Endometrium (tissue), 2 donors: Measurements from ENCODE around the gene SCLY.
"Not testable (repeated sequence)": the region's sequence is repeated elsewhere in the genome, so short reads cannot be mapped to it uniquely, and the experiment has no call there.

ENCODE experiments used
- FAIRE-seq: peaks from 2 replicates; lab custom pipeline; 2012; peaks lifted over from hg19 to GRCh38; lab: Jason Lieb, UNC
- donor health status: control.
- donor health status: control.

The SCLY gene

GRCh38 chr2:238113611-238114010 is 52.8 kb downstream of the SCLY start:
- no peak for FAIRE-seq

- no peak for FAIRE-seq
These were observed 53.6 kb downstream of the SCLY start for GRCh38 chr2:238114331-238114841.

- no peak for FAIRE-seq
These were observed 54.3 kb downstream of the SCLY start for GRCh38 chr2:238114851-238115660.

GRCh38 chr2:238115709-238116108 is 54.9 kb downstream of the SCLY start:
- not testable (repeated sequence) for FAIRE-seq

- no peak for FAIRE-seq
These were observed 55.7 kb downstream of the SCLY start for GRCh38 chr2:238116298-238117198.

- FAIRE-seq = no peak
These were observed 56.7 kb downstream of the SCLY start for GRCh38 chr2:238117199-238118154.

GRCh38 chr2:238119756-238120462 is 59.1 kb downstream of the SCLY start:
- FAIRE-seq = no peak

- no peak for FAIRE-seq
These were observed 59.9 kb downstream of the SCLY start for GRCh38 chr2:238120463-238121298.

GRCh38 chr2:238121511-238122286 is 60.9 kb downstream of the SCLY start:
- no peak for FAIRE-seq

- no peak for FAIRE-seq
These were observed 61.8 kb downstream of the SCLY start for GRCh38 chr2:238122287-238123217.

- no peak for FAIRE-seq
These were observed 62.6 kb downstream of the SCLY start for GRCh38 chr2:238123218-238123971.

GRCh38 chr2:238123991-238124470 is 63.2 kb downstream of the SCLY start:
- FAIRE-seq = no peak

GRCh38 chr2:238124488-238125126 is 63.8 kb downstream of the SCLY start:
- FAIRE-seq = no peak

- FAIRE-seq = no peak
These were observed 64.5 kb downstream of the SCLY start for GRCh38 chr2:238125127-238125885.

- FAIRE-seq = no peak
These were observed 65.5 kb downstream of the SCLY start for GRCh38 chr2:238126338-238126737.

GRCh38 chr2:238126775-238127164 is 66.0 kb downstream of the SCLY start:
- FAIRE-seq = no peak
